ENCODE data around the gene LPCAT3. TPM values are rescaled to one million over a fixed set of nuclear protein-coding genes. Genes with fewer than 3 reads are reported as not detected.
A peak's percentile ranks its signal among the peaks of the same experiment; 100 is the strongest.

The LPCAT3 gene
- total RNA-seq, 1 experiment from 2014 or later = 54.3 TPM

DNA sequence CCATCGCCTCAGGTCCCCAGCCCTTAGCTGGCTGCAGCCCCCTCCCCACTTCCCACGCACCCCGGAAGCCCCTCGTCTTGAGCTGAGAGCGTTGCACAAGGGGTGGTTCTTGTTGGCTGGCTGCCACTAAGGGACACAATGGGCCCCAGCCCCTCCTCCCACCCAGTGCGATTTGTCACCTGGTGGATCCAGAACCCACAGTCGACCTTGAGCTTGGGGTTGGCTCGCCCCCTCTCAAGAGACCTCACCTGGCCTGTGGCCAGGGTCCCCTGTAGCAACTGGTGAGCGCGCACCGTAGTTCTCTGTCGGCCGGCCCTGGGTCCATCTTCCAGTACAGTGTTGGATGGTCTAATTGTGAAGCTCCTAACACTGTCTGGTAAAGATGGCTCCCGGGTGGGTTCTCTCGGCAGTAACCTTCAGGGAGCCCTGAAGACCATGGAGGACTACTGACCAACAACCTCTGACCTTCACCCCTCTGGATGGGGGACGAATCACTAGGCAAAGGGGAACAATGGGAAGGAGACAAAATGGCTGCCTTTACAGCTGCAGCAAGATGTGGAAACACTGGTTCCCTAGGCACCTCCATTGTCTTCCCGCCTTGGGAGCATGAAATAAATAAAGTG lies 54.4 kb downstream of the LPCAT3 start:
- in situ Hi-C loops (cut with HindIII; ENCODE audit: low pct_unique_long_range_greater_than_20kb, low sequenced_read_pairs) = no loop called here
- H3K4me3 ChIP-seq (ENCODE audit: low read depth in 2 of 2, low read length in 2 of 2) = no peak overlapping the region
- TF ChIP-seq REST (IDR thresholded peaks at IDR 0.05; ENCODE audit: insufficient read depth in 1 of 2, low read depth in 2 of 2, low read length in 1 of 2) (no peak), TCF7L2 (IDR thresholded peaks at IDR 0.05; ENCODE audit: low read depth, low read length) (no peak), SIN3A (IDR thresholded peaks at IDR 0.05; ENCODE audit: borderline replicate concordance, insufficient read depth, low read depth, low read length) (no peak), POLR2AphosphoS5 (IDR thresholded peaks at IDR 0.05; ENCODE audit: low read depth, low read length) (no peak)
- TF ChIP-seq, protein P1, sequence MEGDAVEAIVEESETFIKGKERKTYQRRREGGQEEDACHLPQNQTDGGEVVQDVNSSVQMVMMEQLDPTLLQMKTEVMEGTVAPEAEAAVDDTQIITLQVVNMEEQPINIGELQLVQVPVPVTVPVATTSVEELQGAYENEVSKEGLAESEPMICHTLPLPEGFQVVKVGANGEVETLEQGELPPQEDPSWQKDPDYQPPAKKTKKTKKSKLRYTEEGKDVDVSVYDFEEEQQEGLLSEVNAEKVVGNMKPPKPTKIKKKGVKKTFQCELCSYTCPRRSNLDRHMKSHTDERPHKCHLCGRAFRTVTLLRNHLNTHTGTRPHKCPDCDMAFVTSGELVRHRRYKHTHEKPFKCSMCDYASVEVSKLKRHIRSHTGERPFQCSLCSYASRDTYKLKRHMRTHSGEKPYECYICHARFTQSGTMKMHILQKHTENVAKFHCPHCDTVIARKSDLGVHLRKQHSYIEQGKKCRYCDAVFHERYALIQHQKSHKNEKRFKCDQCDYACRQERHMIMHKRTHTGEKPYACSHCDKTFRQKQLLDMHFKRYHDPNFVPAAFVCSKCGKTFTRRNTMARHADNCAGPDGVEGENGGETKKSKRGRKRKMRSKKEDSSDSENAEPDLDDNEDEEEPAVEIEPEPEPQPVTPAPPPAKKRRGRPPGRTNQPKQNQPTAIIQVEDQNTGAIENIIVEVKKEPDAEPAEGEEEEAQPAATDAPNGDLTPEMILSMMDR (IDR thresholded peaks at IDR 0.05) = no peak
- ChIA-PET POLR2A (interaction anchor here (1.4 kb wide), 1 partner anchor 20 kb away, joined by 8 read pairs; the partner anchor contains the start of genes C12orf57 and RNU7-1), CTCF (interaction anchor here (1.3 kb wide), 1 partner anchor 15 kb away, joined by 3 read pairs; no protein-coding TSS in a partner anchor)
- DNase-seq (ENCODE audit: low read depth, low spot score) = no peak
- peak overlapping the region; percentile 57; the same call in 1 of the 2 replicates for H3K27ac ChIP-seq (ENCODE audit: low read length)
- no peaks in the 10 kb centered on the region for H3K27me3 ChIP-seq (ENCODE audit: control insufficient read depth, insufficient read depth, low read length)
- peaks cover 11% of the 10 kb centered on the region for H3K36me3 ChIP-seq (ENCODE audit: control insufficient read depth, insufficient read depth, low read length)
- intact Hi-C loops (cut with micrococcal nuclease; ENCODE audit: unreplicated experiment) = no loop called here
- no peak for ATAC-seq
- H3K9me3 ChIP-seq (ENCODE audit: control insufficient read depth, insufficient read depth, low read depth, low read length) = no peaks in the 10 kb centered on the region
- H3K4me1 ChIP-seq (ENCODE audit: control insufficient read depth, insufficient read depth, low read length) = peaks cover 23% of the 10 kb centered on the region
- no TSS peak for BruUV-seq (replicated peaks)

- intact Hi-C loops (cut with micrococcal nuclease; ENCODE audit: unreplicated experiment) = no loop called here
- Histone ChIP-seq H3K4me3 (ENCODE audit: low read depth in 2 of 2, low read length in 2 of 2) (no peak overlapping the region), H3K27me3 (ENCODE audit: control insufficient read depth, insufficient read depth, low read length) (no peaks in the 10 kb centered on the region), H3K36me3 (ENCODE audit: control insufficient read depth, insufficient read depth, low read length) (peaks cover 11% of the 10 kb centered on the region), H3K9me3 (ENCODE audit: control insufficient read depth, insufficient read depth, low read depth, low read length) (no peaks in the 10 kb centered on the region), H3K4me1 (ENCODE audit: control insufficient read depth, insufficient read depth, low read length) (peaks cover 17% of the 10 kb centered on the region), H3K27ac (ENCODE audit: low read length) (no peak overlapping the region)
- TF ChIP-seq, protein P1 (IDR thresholded peaks at IDR 0.05) = no peak
- TF ChIP-seq SIN3A (IDR thresholded peaks at IDR 0.05; ENCODE audit: borderline replicate concordance, insufficient read depth, low read depth, low read length) = no peak
- TF ChIP-seq REST (IDR thresholded peaks at IDR 0.05; ENCODE audit: insufficient read depth in 1 of 2, low read depth in 2 of 2, low read length in 1 of 2) = no peak
- TF ChIP-seq POLR2AphosphoS5 (IDR thresholded peaks at IDR 0.05; ENCODE audit: low read depth, low read length) = no peak
- TF ChIP-seq TCF7L2 (IDR thresholded peaks at IDR 0.05; ENCODE audit: low read depth, low read length) = no peak
- ChIA-PET POLR2A (no interaction called here), CTCF (interaction anchor here (0.6 kb wide), 1 partner anchor 149 kb away, joined by 5 read pairs; no protein-coding TSS in a partner anchor)
- no peak for ATAC-seq
- BruUV-seq (replicated peaks) = no TSS peak
- no peak for DNase-seq (ENCODE audit: low read depth, low spot score)
- in situ Hi-C loops (cut with HindIII; ENCODE audit: low pct_unique_long_range_greater_than_20kb, low sequenced_read_pairs) = no loop called here
These were observed 55.1 kb downstream of the LPCAT3 start for GRCh38 chr12:6963016-6963731.

Measured in Panc1 (cell line).